Fibroblast of lung (primary cell): ENCODE measurements around the gene PMS1.

Source experiments
- CTCF ChIP-seq, 2 donors: IDR thresholded peaks in 1 of 2; conservative IDR thresholded peaks in 1 of 2; 1 replicate in 1 of 2; 2 replicates in 1 of 2; pipeline ENCODE4 v1.5.1; 2011 to 2012; ENCODE audit warnings: low read length in 2 of 2, control low read depth in 1 of 2, inconsistent platforms in 1 of 2, low read depth in 1 of 2, mild to moderate bottlenecking in 1 of 2
- EZH2 ChIP-seq: IDR thresholded peaks from 2 replicates; pipeline ENCODE4 v1.5.1; 2012; ENCODE audit warnings: low read length, control low read depth, mild to moderate bottlenecking; ENCODE audit errors: missing control alignments

- TF ChIP-seq CTCF (conservative IDR thresholded peaks at IDR 0.05 in 1 of 2, IDR thresholded peaks at IDR 0.05 in 1 of 2; ENCODE audit: low read depth in 1 of 2, low read length in 2 of 2): peak; percentile 67 to 78
- TF ChIP-seq EZH2: no peak
Observed at GRCh38 chr2:189751080-189751658, 33.1 kb upstream of the PMS1 start.
